Camera-type eye (tissue), 1 donor: ENCODE results near the gene RBM14. TPM values are rescaled to one million over a fixed set of nuclear protein-coding genes. Genes with fewer than 3 reads are reported as not detected.

Source experiments
- total RNA-seq: library from RNA; depleted of rRNA; stranded (reverse); fragments of >200 nt; gene quantifications from one replicate; pipeline ENCODE4 v1.2.3, GENCODE V29; 2014

Gene RBM14, protein sequence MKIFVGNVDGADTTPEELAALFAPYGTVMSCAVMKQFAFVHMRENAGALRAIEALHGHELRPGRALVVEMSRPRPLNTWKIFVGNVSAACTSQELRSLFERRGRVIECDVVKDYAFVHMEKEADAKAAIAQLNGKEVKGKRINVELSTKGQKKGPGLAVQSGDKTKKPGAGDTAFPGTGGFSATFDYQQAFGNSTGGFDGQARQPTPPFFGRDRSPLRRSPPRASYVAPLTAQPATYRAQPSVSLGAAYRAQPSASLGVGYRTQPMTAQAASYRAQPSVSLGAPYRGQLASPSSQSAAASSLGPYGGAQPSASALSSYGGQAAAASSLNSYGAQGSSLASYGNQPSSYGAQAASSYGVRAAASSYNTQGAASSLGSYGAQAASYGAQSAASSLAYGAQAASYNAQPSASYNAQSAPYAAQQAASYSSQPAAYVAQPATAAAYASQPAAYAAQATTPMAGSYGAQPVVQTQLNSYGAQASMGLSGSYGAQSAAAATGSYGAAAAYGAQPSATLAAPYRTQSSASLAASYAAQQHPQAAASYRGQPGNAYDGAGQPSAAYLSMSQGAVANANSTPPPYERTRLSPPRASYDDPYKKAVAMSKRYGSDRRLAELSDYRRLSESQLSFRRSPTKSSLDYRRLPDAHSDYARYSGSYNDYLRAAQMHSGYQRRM
- 100 TPM for total RNA-seq

DNA sequence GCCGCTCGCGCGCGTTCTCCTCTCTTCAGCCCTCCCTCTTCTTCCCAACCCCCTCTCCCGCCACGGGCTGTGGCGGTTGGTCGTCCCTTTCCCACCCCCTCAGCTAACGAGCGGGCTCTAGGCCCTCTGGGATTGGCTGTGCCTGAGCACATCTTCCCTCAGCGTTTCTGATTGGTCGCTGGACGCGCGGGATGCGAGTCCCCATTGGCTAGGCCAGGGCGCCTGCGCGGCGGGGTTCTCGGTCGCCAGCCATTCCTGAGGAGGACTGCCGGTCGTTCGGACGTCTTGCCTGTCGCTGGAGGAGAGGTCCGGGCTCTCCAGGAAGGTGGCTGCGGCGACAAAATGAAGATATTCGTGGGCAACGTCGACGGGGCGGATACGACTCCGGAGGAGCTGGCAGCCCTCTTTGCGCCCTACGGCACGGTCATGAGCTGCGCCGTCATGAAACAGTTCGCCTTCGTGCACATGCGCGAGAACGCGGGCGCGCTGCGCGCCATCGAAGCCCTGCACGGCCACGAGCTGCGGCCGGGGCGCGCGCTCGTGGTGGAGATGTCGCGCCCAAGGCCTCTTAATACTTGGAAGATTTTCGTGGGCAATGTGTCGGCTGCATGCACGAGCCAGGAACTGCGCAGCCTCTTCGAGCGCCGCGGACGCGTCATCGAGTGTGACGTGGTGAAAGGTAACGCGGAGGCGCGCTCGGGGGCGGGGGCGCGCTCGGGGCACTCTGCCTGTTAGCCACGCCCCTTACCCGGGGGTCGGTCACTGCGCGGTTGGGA is at the start of gene RBM14:
Gene RBM14 (plus strand): TSS at position 252 of the 776 bp plus-strand sequence. CDS start 91 bp downstream, at position 343.

DNA sequence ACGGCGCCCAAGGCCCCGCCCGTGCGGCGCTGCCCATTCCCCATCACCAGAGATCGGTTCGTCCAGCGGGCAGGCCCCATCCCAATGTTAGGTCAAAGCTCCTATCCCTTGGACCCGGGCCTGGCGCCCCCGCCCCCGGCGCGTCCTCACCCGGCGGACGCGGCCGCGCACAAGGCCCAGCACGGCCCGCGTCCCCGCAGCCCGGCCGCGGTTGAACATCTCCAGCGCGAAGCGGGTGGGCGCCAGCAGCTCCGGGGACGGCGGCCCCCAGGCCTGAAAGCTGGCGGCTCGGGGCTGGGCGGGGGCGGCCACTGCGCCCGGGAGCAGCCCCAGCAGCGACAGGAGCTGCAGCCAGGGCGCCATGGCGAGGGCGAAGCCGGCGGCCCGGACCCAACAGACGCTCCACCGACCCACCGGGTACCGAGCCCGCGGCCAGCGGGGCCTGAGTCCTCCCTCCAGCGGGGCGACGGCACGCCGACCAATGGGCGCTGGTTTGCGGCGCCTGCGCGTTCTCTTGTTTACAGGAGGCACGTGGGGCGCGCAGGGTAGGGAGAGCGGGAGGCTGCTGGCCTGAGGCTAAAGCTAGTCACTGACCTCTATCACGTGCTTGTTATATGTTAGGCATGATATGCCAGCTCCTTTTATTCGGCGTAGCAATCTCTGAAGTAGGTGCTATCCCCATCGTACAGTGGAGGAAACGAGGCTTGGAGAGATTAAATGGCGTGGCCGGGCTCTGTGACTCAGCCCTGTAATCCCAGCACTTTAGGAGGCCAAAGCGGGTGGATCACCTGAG is 48.1 kb upstream of the RBM14 start, which contains the start of gene CTSF:
Gene CTSF (minus strand): TSS at position 483 of the 793 bp plus-strand sequence. CDS start 120 bp downstream, at position 363.

DNA sequence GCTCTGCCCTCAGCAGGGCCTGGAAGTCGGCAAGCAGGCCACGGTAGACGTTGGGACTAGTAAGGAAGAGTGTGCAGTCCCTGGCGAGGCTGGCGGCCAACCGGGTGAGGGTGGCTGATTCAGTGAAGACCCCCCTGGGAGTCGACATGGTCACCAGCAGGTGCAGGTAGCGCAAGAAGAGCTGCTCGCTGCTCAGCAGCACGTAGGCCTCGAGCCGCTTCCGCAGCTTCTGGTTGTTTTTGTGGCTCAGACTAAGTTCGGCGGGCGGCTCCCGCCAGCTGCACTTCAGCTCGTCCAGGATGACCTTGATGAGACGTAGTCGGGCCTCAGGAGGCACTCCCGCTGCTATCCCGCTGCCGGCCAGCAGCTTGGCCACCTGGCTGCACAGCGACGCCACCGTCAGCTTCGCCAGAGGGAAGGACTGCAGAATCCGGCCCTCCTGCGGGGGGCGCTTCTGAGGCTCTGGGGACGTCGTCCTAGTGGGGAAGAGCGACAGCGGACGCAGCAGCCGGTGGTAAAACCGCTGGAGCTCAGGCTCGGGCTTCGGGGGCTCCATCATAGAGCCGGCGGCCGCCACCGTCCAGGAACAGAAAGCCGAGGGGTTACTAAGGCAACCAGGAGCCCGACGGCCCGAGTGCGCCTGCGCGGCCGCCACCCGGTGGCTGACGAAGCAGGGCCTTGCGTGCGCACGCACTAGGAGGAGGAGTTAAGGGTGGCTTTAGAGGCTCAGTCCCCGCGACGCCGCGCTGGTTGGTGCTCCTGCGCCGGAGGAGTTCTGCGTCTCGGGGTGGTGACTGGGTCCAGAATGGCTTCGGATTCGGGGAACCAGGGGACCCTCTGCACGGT is 23.8 kb upstream of the RBM14 start, which contains the start of the genes CCDC87 and CCS:
Gene CCDC87 (minus strand): TSS at position 607 of the 846 bp plus-strand sequence. CDS start 48 bp downstream, at position 559.
Gene CCS (plus strand): TSS at position 729 of the 846 bp plus-strand sequence. CDS start 77 bp downstream, at position 806.

DNA sequence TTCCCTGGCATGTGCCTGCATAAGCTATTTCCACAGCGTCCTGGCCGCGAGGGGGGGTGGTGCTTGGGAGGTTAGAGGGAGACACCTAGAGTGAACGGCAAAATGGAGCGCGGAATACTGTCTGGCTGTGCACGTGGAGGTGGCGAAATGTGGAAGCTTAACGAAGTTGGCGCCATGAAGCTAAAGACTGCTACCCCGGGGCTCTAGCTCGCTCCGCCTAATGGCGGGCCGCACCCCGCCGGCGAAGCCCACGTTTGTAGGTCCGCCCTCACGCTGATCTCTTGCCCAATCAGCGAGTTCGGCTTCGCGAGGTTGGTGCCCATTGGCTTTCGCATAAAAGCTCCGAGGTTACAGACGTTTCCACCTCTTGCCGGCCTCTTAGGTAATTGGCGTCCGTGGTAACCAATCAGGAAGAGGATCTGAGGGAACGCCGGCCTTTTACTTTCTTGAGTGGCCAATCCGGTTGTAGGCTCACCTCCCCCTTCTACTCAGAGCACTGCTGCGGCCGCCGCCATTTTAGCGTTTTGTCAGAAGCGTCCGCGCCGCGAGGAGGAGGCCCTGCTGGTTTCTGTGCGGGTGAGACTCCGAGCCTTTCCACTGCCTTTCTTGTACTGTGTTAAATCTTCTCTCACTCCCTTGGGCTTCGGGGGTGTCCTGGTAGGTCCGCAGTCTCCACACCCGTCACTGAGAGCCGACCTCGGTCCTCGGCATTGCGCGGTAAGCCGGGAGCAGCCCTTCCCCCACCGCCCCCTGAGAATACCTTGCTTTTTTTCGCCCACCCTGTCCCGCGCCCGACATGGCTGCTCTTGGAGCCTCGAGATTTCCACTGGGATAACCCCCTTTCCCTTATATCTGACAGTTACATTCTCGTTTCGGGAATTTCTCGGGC is 22.0 kb downstream of the RBM14 start, which contains the start of gene RBM4:
Gene RBM4 (plus strand): TSS at position 527 of the 889 bp plus-strand sequence. CDS start 1,009 bp downstream, outside the sequence.

Other genes starting within 250 kb of the RBM14 start
- 2.8 TPM for gene SLC29A2, start 244.9 kb upstream of the RBM14 start, total RNA-seq
- 0.82 TPM for gene NPAS4, start 195.6 kb upstream of the RBM14 start, total RNA-seq
- gene MRPL11, start 177.8 kb upstream of the RBM14 start, total RNA-seq, result 27.0 TPM
- 13.6 TPM for gene PELI3, start 149.7 kb upstream of the RBM14 start, total RNA-seq
- 24.1 TPM for gene DPP3, start 136.2 kb upstream of the RBM14 start, total RNA-seq
- gene BBS1, start 106.0 kb upstream of the RBM14 start, total RNA-seq, result 146 TPM
- 10.4 TPM for gene ZDHHC24, start 70.6 kb upstream of the RBM14 start, total RNA-seq
- 0.49 TPM for gene ACTN3, start 69.7 kb upstream of the RBM14 start, total RNA-seq
- 83.2 TPM for gene CTSF, start 48.0 kb upstream of the RBM14 start, total RNA-seq
- gene CCDC87, start 23.6 kb upstream of the RBM14 start, total RNA-seq, result 0.38 TPM
- 36.2 TPM for gene CCS, start 23.4 kb upstream of the RBM14 start, total RNA-seq
- 189 TPM for gene RBM4, start 22.1 kb downstream of the RBM14 start, total RNA-seq
- 71.8 TPM for gene RBM4B, start 61.3 kb downstream of the RBM14 start, total RNA-seq
- gene SPTBN2, start 112.6 kb downstream of the RBM14 start, total RNA-seq, result 98.3 TPM
- gene RCE1, start 226.8 kb downstream of the RBM14 start, total RNA-seq, result 14.1 TPM
- 14.6 TPM for gene LRFN4, start 240.4 kb downstream of the RBM14 start, total RNA-seq